ENCODE measurements around the gene YPEL1.
"Not testable (repeated sequence)": the region's sequence is repeated elsewhere in the genome, so short reads cannot be mapped to it uniquely, and the experiment has no call there.

YPEL1 gene

DNA sequence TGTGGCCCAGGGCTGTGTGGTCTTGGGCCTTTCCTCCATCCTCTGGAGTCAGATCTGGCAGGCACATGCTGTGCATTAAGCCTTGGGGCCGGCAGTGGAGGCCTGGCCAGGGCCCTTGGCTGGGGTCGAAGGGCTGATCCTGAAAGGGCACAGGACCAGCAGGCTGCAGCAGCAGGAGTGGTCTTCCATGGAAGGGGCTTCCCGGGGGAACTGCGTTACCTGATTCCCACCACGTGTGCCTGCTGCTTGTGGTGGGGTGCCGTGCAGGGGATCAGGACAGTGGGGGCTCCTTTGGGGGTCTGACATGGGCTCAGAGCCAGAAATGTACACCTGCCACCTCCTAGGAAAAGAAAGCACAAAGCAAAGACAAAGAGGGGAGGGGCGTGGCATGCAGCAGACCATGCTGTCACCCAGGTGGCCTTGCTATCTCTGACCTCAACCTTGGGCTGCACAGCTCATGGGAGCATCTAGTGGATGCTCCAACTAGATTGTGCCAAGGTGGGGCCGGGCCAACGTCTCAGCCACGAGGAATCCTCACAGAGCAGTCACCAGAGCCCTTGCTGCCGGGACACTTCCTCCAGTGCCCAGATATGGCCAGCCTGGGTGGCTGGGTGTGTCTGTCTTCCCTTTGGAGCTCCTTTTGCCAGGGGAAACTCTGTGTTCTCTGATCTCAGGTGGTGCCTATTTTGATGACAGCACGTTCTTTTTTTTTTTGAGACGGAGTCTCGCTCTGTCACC is 17.9 kb upstream of the YPEL1 start:
- DNase-seq: no peak

GRCh38 chr22:21752276-21752675 is 16.7 kb upstream of the YPEL1 start:
- no peak for DNase-seq

- DNase-seq: no peak
Measured at GRCh38 chr22:21745948-21746347, 10.4 kb upstream of the YPEL1 start.

DNA sequence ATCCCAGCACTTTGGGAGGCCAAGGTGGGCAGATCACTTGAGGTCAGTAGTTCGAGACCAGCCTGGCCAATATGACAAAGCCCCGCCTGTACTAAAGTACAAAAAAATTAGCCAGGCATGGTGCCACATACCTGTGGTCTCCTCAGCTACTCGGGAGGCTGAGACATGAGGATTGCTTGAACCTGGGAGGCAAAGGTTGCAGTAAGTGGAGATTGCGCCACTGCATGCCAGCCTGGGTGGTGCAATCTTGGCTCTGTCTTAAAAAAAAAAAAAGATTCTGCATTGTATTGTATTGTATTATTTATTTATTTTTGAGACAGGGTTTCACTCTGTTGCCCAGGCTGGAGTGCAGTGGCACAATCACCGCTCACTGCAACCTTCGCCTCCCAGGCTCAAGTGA is 9.3 kb upstream of the YPEL1 start:
- DNase-seq: not testable (repeated sequence)

DNA sequence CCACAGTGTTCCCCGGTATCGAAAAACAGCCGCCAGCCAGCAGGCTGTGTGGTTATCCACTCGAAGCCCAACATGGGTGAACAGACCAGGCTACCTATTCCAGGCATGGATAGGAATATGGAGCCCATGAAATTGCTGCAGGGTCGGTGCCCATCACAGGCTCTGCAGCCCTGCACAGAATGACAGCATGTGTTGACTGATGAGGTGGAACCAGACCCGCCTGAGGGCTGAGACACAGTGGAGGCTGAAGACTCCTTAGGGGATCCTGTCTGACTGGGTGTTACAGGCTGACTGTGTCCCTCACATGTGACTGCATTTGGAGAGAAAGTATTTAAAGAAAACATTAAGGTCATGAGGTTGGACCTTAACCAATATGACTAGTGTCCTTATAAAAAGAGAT is 6.2 kb upstream of the YPEL1 start:
- no peak for DNase-seq

DNA sequence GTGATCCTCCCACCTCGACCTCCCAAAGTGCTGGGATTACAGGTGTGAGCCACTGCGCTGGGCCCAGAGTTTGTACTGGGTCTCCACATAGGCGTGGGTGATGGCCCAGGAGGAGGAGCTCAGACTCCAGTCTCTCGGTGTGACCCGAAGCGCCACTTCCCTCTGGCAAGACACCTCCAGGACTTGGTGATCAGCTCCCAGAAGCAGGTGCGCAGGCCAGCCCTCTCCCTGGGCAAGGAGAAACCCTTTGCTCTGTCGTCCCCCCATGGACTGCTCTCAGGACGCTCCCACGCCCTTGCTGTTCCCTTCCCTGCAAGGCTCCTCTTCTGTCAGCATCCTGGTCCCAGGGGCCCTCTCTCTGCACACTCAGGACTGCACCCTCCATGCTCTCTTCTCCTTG is 5.5 kb upstream of the YPEL1 start:
- no peak for DNase-seq

- no peak for DNase-seq
Measured at GRCh38 chr22:21739828-21740377, 4.3 kb upstream of the YPEL1 start.

DNA sequence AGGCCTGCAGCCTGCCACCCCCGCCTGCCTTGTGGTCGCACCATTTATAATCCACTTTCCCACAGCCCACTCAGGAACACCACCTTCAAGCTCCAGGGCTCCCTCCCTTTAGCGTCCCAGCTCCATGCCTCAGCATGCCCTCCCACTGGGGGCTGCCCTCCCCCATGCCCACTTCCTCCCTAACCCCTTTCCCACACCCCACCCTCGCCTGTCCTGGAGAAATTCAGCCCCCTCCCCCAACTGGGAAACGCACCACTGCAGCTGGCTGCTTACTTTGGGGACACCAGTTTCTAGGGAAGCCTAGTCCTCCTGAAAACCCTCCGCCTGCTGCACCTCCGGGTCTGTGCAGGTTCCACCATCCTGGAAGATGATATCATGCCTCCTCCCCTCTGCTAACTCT is 3.4 kb upstream of the YPEL1 start:
- DNase-seq: no peak

- no peak for DNase-seq
Measured at GRCh38 chr22:21738081-21738480, 2.5 kb upstream of the YPEL1 start.

GRCh38 chr22:21736948-21737347 is 1.4 kb upstream of the YPEL1 start:
- DNase-seq: no peak

GRCh38 chr22:21736084-21736642 is 569 bp upstream of the YPEL1 start:
- no peak for DNase-seq

- no peak for DNase-seq
Measured at GRCh38 chr22:21734540-21735199, 924 bp downstream of the YPEL1 start.

DNA sequence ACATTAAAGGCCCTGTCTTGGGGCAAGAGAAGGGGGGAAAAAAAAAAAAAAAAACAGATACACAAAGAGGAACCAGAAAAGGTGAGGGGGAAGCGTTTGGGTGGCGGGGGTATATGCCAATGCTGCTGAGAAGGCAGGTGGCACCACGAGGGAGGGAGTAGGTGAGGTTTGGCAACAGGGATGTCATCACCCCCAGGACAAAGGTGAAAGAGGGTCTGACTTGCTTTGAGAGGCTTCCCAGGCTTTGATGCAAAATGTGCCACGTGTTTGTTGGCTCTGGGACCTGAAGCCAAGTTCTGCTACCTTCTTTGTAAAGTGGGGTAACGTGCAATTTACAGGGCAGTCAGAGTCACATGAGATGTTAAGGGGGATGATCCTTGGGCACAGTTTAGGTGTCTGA is 4.1 kb downstream of the YPEL1 start:
- no peak for DNase-seq

DNA sequence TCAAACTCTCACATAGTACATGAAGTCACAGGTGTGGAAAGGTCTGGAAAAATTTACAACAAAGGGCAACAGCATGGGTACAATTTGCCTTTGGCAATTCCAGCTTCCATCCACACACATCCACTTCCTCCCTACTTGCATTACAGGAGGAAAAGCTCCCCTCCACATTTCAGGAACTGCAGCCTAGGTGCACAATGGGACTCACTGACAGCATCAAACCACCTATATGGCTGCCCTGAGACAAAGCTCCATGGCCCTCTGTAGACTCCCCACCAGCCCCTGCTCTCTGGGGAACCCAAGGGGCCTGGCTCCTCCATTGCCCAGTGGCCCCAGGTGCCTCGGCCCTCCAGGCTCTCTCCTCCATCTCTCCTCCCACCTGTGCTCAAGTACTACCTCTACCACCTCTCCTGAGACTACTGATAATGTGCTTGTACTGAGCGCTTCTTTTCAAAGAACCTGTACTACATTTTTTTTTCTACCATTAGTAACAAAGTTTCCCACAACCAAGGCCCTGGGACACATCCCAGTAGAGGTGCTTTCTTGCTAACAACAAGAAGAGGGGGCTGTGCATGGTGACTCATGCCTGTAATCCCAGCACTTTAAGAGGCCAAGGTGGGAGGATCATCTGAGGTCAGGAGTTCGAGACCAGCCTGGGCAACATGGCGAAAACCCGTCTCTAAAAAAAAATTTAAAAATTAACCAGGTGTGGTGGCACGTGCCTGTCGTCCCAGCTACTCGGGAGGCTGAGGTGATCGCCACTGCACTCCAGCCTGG is 4.9 kb downstream of the YPEL1 start:
- DNase-seq: no peak

DNA sequence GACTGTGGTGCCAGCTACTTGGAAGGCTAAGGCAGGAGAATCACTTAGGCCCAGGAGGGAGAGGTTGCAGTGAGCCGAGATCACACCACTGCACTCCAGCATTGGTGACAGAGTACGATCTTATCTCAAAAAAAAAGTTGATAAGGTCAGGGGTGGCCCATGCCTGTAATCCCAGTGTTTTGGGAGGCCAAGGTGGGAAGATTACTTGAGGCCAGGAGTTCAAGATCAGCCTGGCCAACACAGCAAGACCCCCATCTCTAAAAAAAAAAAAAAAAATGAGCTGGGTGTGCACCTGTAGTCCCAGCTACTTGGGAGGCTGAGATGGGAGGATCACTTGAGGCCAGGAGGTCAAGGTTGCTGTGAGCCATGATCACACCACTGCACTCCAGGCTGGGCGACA is 6.4 kb downstream of the YPEL1 start:
- not testable (repeated sequence) for DNase-seq

DNA sequence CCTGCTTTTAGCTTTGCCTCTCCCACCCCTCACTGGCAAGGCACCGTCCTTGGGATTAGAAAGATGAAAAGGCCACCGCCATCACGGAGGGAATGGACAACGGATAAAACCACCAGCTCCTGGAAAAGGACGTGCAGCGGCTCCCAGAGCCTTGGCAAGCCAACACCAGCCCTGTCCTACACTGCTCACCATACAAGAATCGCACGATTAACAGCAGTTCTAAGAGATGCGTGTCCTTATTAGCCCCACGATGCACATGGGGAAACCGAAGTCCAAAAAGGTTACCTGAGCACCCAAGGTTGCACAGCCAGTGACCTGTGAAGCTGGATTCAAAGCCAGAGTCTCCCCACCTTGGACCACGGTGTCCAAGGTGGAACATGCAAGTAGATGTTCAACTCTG is 7.3 kb downstream of the YPEL1 start:
- DNase-seq: no peak

- no peak for DNase-seq
Measured at GRCh38 chr22:21727768-21728167, 7.8 kb downstream of the YPEL1 start.

DNA sequence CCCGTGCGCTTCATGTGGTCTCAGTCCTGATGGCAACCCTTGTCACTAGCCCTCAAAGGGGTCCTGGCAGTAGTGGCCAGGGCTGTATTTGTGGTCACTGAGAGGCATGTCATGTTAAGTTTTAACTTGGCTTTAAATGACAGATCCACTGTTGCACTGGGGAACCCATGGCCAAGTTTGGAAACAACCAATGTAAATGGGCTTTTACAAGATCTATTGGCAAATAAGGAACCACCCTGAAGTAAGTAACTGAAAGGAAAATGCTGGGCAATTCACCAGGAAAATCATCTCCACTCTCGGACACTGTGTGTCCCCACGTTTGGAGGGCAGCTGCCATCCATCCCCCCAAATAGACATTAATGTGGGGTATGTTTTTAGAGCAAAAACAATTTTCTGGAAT is 8.4 kb downstream of the YPEL1 start:
- no peak for DNase-seq

DNA sequence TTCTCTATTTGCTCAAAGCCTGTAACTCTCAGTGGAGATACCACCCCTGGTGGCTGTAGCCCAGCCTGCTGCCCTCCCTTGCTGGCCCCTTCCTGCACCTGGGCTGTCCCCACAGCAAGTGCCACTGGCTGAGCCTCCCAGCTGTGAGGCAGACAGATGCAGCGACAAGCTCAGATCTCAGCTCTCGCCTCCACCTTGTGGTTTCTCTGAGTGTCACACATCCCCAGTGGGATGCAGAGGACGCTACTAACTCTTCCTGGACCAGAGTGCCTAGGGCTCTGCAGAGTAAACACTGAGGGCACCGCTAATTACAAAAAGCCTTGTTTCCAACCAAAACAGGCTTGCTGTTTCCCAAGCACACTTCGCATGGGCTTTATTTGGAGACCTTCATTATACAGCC is 8.9 kb downstream of the YPEL1 start:
- peak; percentile 41 to 42 for DNase-seq

DNA sequence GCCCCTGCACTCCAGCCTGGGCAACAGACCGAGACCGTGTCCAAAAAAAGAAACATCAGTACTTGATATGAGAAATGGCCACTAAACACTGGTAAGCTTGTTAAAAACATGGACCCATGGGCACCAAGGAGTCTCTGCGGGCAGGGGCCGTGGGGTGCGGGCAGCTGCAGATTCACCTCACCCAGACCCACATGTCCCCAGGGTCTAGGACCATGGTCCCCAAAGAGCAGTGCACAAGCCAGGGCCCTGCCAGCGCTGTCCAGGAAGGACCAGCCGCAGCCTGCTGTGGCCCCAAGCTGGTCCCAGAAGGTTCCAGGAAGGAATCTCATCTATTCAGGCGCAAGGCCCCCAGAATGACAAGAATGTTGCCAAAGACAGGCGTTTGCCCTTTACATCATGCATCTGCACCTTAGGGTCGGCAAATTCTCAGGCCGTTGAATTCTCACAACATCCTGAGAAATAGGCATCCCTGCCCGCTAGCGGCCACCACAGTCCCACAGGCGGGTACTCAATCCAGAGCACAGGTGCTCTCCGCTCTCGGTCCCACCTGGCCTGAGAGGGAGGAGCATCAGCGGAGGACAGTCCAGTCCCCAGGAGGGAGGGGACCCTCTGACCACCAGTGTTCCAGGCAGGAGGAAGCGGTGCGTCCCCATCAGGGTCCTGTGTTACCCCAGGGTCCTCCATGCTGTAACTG is 9.5 kb downstream of the YPEL1 start:
- no peak for DNase-seq

DNA sequence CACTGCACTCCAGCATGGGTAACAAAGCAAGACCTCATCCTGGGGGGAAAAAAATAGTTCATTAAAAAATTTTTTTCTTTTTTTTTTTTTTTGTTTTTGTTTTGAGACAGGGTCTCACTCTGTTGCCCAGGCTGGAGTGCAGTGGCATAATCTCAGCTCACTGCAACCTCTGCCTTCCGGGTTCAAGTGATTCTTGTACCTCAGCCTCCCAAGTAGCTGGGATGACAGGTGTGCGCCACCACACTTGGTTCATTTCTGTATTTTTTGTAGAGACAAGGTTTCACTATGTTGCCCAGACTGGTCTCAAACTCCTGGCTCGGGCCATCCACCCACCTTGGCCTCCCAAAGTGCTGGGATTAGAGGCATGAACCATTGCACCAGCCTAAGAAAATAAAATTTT is 11.1 kb downstream of the YPEL1 start:
- not testable (repeated sequence) for DNase-seq

- DNase-seq: not testable (repeated sequence)
Measured at GRCh38 chr22:21721195-21721852, 14.3 kb downstream of the YPEL1 start.

Measured in CD4-positive, alpha-beta T cell treated with Interleukin-4 for 1 hour (primary cell).